Rectal smooth muscle tissue (tissue), 1 donor: Measurements from ENCODE around the gene POLR2J2.
"Not testable (repeated sequence)": the region's sequence is repeated elsewhere in the genome, so short reads cannot be mapped to it uniquely, and the experiment has no call there.

ENCODE experiments used
- H3K27ac ChIP-seq: one replicate; pipeline ENCODE4 v1.7.0; 2013; ENCODE audit warnings: low read depth, low read length, inconsistent platforms
- H3K27me3 ChIP-seq: one replicate; pipeline ENCODE4 v1.7.0; 2013; ENCODE audit warnings: low read length; ENCODE audit not compliant: control insufficient read depth, insufficient read depth
- H3K36me3 ChIP-seq: one replicate; pipeline ENCODE4 v1.7.0; 2013; ENCODE audit warnings: low read length; ENCODE audit not compliant: control insufficient read depth, insufficient read depth
- H3K4me1 ChIP-seq: one replicate; pipeline ENCODE4 v1.7.0; 2013; ENCODE audit warnings: low read length; ENCODE audit not compliant: control insufficient read depth, insufficient read depth
- H3K4me3 ChIP-seq: one replicate; pipeline ENCODE4 v1.7.0; 2013; ENCODE audit warnings: low read length
- H3K9ac ChIP-seq: one replicate; pipeline ENCODE4 v1.7.0; 2013; ENCODE audit warnings: low read length

Gene POLR2J2

DNA sequence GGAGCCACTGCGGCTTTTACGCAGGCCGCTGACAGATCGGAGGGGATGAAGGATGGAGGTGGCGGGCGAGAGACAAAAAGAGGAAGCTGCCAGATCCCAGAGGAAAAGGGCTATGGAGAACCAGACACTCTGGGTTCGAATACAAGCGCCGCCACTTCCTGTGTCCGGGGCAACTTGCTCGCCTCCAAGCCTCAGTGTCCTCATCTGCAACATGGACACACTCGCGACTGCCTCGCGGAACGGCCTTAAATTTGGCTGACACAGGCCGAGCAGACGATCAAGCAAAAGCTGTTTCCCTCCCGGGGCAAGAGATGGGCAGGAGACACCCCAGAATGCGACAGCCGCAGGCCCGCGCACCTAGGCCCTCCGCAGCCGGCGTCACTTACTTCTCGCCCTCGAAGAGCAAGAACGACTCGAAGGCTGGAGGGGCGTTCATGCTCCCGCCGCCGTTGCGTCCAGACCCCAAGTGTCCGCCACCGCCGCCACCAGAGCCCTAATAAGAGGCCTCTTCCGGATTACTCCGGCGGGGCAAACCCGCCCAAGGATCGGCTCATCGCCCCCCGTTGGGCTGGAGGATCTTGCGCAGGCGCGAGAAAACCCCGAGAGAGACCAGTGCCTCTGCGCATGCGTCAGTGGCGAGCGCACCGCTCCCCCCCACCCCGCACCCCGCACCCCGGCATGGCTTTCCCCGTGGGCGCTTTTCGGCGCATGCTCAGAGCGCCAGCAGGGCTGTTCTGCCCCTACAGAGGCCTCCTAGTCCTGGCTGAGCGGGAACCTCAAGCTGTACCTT lies at the start of gene POLR2J2:
TSS of gene POLR2J2 (minus strand) at position 498 of the 790 bp plus-strand sequence. CDS start at position 436, 62 bp downstream.
- H3K27ac ChIP-seq, H3K27me3 ChIP-seq, H3K36me3 ChIP-seq, H3K9ac ChIP-seq, H3K4me3 ChIP-seq, H3K4me1 ChIP-seq: not testable (repeated sequence)

DNA sequence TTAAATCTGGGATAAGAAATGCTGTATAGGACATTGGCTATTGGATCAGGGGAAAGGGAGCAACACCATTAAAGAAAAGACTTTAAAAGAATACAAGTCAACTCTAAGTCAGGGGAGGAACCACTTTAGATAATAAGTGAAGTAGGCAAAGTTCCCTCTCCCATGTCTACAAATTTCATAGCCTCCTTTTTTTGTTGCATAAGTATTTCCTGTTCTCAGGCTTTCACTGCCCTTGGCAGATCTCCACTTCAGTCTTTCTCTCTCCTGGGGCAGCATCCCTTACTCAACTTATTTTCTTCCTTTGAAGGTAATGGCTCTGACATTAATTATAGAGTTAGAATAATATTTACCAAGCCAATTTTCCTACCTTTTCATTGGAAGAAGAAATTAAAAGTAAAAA lies 47.0 kb upstream of the POLR2J2 start:
- not testable (repeated sequence) for H3K27me3 ChIP-seq

DNA sequence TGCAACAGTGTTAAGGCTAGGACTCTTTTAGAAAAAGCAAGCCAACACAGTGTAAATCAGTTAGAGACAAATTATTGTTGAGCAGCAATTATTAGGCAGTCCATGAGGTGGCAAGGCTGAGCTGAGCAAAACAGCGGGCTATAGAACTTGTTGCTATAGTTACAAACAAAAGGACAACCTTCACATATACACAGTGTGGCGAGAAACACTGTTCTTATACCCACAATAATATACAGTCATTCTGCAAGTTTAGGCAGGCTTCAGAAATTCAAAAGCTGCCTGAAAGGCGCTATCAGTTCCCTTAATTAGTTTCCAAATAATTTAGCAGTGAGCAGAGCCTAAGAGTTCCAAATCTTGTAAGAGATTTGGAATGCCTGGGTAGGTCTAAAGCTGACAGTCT lies 44.3 kb upstream of the POLR2J2 start:
- not testable (repeated sequence) for H3K36me3 ChIP-seq, H3K27ac ChIP-seq, H3K4me1 ChIP-seq, H3K9ac ChIP-seq, H3K4me3 ChIP-seq, H3K27me3 ChIP-seq

More for the DNA sequence above, 47.0 kb upstream of the POLR2J2 start:
- H3K4me3 ChIP-seq, H3K4me1 ChIP-seq, H3K36me3 ChIP-seq, H3K27ac ChIP-seq, H3K9ac ChIP-seq: not testable (repeated sequence)

DNA sequence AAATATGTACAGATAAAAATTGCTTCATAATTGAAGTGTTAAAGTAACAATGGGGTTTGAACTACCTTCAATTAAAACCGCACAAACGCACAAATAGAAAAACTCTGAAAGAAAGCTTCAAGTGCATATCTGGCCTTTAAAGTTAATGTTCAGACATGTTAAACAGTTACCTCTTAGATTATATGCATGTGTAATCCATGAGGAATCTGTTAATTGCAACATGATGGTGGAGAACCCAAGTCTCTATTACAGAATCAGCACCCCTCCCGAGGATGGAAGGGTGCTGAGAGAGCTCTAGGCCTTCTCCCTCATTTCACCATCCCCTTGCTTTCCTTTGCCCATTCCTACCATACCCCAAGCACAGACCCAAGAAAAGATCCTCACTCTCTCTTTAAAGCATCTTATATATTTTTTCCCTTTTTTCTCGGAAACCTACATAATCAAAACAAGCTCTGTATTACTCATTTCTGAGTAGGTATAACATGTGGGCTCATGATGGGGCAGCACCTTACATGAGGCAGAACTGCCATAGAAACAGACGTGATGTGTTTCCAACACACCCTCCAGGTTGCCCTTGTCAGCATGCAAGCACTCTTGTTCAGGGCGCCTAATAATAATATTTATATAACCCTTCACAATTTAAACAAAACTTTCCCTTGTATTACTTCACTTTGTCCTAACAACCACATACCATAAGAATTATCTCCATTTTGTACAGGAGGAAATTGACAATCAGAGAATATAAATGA lies 43.5 kb upstream of the POLR2J2 start:
- H3K4me3 ChIP-seq, H3K27me3 ChIP-seq, H3K9ac ChIP-seq, H3K4me1 ChIP-seq, H3K27ac ChIP-seq, H3K36me3 ChIP-seq: not testable (repeated sequence)

DNA sequence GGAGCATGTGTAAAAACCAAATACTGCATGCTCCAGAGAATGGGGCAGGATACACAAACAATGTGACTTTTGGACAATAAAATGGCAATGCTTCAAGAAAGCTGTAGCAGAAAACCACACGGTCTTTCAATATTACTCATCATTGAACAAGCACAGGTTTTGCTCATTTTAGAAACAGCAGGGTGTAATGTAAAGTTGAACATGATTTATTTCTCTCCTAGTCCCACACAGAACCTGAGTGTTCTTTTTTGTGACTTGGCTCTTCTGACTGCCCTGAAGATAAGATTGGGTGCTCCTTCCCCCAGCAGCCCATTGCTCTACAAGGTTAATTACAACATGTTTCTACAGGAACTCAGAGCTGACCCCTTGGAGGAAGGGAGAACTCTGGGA lies 42.2 kb upstream of the POLR2J2 start:
- H3K4me3 ChIP-seq, H3K27me3 ChIP-seq, H3K36me3 ChIP-seq, H3K9ac ChIP-seq, H3K27ac ChIP-seq, H3K4me1 ChIP-seq: not testable (repeated sequence)

DNA sequence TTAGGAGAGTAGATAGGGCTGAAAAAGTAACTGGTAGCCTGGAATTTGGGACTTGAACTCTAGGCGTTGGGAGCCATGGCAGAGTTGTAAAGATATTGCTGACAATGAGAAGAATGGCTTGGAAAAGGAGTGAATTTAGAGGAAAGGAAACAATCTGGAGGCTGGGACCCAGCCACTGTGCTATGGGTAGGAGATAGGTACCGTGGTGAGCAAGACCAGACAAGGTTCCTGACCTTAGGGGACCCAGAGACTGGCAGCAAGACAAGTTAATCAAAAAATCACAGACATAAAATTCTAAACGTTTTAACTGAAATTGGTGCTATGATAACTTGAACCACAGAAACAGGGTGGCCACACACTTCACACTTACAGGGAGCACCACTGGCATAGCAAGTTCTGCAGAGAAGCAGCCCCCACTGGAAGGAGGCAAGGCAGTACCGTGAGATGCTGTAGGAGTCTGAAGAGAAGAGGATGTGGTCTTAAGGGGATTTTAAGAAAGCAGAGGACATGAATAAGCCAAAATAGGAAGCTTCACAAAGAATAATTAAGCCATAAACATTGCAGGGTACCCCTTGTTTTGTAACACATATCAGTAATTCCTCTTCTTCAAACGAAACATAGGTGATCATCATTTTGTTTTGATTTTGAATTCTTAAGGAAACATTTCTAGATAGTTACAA lies 41.7 kb upstream of the POLR2J2 start:
- not testable (repeated sequence) for H3K4me3 ChIP-seq, H3K4me1 ChIP-seq, H3K36me3 ChIP-seq, H3K27me3 ChIP-seq, H3K9ac ChIP-seq, H3K27ac ChIP-seq

DNA sequence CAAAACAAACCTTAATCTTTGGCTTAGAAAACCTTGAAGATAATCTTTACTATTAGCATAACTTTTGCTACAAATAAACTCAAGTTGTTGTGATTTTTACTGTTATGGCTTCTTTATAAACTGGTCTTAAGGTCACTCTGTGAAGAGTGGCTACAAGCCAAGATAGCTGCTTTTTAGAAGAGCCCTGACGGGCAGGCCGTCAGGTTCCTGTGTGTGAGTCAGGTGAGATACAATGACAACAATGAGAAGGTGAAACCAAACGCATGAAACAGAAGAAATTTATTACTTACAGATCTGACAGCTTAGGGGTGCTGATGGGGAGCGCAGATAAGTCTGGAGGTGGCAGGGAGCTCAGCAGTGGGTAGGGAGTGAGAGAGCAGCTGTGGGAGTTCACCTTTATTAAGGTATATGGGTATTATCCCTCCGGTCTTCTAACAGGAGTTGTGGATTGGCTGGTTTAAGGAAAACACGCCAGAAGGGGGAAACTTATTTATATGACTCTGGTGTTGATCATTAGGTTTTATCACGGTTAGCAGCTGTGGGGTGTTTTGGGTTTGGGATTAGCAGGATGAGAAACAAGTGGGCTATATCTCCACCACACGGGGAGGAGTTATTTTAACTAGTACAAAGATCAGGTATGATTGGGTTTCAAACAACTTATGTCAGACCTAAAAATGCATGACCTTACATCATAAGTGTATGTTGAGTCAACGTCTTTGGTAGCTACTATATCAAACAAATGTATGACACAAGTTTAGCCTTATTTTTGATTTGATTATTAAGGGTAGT lies 27.7 kb upstream of the POLR2J2 start:
- not testable (repeated sequence) for H3K9ac ChIP-seq, H3K4me3 ChIP-seq, H3K36me3 ChIP-seq

DNA sequence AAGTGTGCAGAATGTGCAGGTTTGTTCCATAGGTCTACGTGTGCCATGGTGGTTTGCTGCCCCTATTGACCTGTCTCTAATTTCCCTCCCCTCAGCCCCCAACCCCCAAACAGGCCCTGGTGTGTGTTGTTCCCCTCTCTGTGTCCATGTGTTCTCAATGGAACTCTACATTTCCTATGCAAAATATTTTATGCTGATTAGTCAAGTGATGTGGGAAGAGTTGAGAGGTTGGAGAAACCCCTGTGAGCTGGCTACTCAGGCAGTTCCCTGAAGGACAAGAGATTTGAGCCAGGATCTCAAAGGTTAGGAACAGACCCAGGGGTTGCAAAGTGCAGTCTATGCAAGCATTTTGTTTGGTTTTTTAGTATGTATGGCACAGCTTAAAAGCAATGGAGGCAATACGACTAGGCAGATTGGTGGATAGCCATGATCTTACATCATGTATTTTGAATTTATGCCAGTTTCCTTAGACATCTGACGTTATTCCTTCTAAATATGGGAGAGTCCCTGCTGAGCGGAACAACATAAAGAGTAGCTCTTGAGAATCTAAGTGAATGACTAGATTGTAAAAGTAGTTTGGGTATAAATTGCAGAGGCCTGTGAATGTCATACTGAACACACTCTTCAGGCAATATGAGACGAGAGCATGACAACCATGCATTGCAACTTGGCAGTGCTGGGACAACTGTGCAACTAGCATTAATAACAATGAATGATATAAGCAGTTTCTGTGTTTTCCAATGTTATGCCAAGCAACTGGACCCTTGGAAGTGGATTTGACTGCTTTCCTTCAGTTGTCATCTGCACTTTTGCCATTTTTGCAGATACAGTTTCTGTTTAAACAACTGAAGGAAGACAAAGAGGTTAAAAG lies 26.4 kb upstream of the POLR2J2 start:
- not testable (repeated sequence) for H3K27ac ChIP-seq, H3K4me3 ChIP-seq, H3K9ac ChIP-seq, H3K36me3 ChIP-seq, H3K4me1 ChIP-seq, H3K27me3 ChIP-seq

More for the DNA sequence above, 27.7 kb upstream of the POLR2J2 start:
- H3K4me1 ChIP-seq, H3K27ac ChIP-seq, H3K27me3 ChIP-seq: not testable (repeated sequence)

DNA sequence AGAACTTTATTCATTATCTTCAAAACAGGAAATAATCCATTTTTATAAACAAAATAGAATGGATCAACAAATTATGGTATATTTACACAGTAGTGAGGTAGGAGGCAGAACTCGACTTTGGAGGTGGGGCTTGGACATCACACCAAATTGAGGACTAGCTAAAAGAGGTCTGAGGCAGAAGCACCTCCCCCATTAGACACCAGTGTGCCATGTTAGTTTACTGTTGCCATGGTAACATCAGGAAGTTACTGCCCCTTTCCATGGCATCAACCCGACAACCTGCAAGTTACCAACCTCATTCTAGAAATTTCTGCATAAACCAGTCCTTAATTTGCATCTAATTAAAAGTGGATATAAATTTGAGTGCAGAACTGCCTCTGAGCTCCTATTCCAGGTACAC lies 24.5 kb upstream of the POLR2J2 start:
- H3K4me1 ChIP-seq, H3K36me3 ChIP-seq, H3K9ac ChIP-seq, H3K27me3 ChIP-seq, H3K4me3 ChIP-seq, H3K27ac ChIP-seq: not testable (repeated sequence)

DNA sequence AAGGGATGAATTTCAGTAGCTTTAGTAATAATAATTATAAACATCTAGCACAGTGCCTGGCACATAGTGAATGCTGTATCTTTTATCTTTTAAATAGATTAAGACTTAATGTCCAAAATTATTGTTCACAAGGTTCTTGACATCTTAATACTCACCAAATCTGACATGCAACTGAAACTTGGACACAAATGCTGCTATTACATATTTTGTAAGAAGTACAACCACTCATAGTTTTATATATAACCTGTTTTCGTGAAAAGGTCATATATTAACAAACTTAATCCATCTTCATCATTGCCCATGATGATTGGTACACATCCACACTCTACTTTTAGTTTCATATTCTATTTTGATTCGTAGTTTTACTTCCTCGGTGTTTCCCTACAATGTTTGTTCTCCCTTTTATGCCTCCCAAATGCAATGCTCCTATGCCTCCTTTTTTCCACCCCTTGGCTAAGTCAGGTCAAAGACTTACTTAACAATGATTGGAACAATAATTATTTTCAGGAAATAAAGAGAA lies 23.6 kb upstream of the POLR2J2 start:
- not testable (repeated sequence) for H3K27me3 ChIP-seq

DNA sequence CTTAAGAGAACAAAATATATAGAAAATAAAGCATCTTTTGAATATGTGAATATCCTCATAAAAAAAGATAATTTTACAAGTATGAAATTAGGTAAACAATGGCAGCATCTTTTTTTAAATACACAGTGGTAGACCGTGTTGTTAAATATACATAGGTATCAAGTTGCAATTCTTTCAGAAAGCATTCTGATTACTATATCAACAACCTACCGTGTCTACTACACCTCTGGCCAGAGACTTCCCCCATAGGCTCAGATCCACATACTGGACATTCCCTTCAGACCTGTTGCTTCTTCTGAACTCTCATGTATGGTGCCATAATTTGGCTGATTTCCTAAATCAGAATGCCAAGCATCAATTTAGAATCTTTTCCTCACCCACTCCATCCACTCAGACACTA lies 22.5 kb upstream of the POLR2J2 start:
- H3K9ac ChIP-seq, H3K4me3 ChIP-seq, H3K27ac ChIP-seq, H3K36me3 ChIP-seq, H3K4me1 ChIP-seq, H3K27me3 ChIP-seq: not testable (repeated sequence)

More for the DNA sequence above, 23.6 kb upstream of the POLR2J2 start:
- not testable (repeated sequence) for H3K9ac ChIP-seq, H3K4me1 ChIP-seq, H3K27ac ChIP-seq, H3K36me3 ChIP-seq, H3K4me3 ChIP-seq
